Panc1 (cell line): ENCODE measurements around the gene TSPAN16.

Source experiments
- POLR2AphosphoS5 ChIP-seq: IDR thresholded peaks from 2 replicates; pipeline ENCODE4 v1.6.1; 2012; ENCODE audit warnings: mild to moderate bottlenecking, low read depth, low read length, moderate library complexity
- SIN3A ChIP-seq: IDR thresholded peaks from 2 replicates; pipeline ENCODE4 v1.6.1; 2012; ENCODE audit warnings: low read depth, mild to moderate bottlenecking, low read length, moderate library complexity, borderline replicate concordance; ENCODE audit not compliant: insufficient read depth
- TF ChIP-seq, protein P1 (sequence below): fragments of 450-650 bp; IDR thresholded peaks from 2 replicates; pipeline ENCODE4 v1.5.1; 2017; ENCODE audit warnings: mild to moderate bottlenecking

DNA sequence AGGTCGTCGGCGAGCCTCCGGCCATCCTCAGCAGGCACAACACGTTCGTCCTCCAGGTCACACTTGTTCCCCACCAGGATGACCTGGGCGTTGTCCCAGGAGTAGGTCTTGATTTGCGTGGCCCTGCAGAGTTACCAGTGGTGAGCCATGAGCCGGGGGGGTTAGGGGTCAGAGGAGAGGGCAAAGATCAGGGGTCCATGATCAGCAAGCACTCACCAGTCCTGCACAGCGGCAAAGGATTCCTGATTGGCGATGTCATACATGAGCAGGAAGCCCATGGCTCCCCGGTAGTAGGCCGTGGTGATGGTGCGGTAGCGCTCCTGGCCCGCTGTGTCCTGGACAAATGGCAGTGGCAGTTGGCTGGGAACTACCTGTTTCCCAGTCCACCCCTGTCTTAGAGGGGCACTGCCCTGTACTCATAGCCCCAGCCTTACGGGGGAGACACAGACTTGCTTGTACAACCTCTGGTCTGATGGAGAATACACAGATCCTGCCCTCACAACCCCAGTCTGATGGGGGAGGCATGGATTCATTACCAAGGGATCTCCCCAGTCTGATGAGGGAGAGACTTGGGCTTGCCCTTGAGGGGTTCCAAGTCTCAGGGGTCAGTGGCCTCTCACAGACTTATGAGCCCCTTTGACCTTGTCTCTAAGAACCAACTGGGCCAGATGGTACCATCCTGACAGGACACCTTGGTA lies 39.6 kb downstream of the TSPAN16 start:
- TF ChIP-seq, protein P1, sequence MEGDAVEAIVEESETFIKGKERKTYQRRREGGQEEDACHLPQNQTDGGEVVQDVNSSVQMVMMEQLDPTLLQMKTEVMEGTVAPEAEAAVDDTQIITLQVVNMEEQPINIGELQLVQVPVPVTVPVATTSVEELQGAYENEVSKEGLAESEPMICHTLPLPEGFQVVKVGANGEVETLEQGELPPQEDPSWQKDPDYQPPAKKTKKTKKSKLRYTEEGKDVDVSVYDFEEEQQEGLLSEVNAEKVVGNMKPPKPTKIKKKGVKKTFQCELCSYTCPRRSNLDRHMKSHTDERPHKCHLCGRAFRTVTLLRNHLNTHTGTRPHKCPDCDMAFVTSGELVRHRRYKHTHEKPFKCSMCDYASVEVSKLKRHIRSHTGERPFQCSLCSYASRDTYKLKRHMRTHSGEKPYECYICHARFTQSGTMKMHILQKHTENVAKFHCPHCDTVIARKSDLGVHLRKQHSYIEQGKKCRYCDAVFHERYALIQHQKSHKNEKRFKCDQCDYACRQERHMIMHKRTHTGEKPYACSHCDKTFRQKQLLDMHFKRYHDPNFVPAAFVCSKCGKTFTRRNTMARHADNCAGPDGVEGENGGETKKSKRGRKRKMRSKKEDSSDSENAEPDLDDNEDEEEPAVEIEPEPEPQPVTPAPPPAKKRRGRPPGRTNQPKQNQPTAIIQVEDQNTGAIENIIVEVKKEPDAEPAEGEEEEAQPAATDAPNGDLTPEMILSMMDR, result no peak
- no peak for TF ChIP-seq SIN3A
- no peak for TF ChIP-seq POLR2AphosphoS5
